Measurements from ENCODE around the gene SUSD4. TPM values are rescaled to one million over a fixed set of nuclear protein-coding genes. Genes with fewer than 3 reads are reported as not detected.

SUSD4 gene
- total and polyA plus RNA-seq, 3 donors from 2014 or later = 13.9 to 17.7 (median 13.9) TPM

GRCh38 chr1:223345720-223346119, 18.3 kb downstream of the SUSD4 start:
- Histone ChIP-seq H3K27me3 (no peaks in the 10 kb centered on the region), H3K27ac (peak overlapping the region in 1 of 2 donors; percentile 56), H3K36me3 (ENCODE audit: low read depth, missing control alignments) (no peaks in the 10 kb centered on the region), H3K4me3 (no peak overlapping the region), H3K4me1 (peaks cover 51% of the 10 kb centered on the region), H3K9me3 (no peaks in the 10 kb centered on the region)
- intact Hi-C loops (cut with DNase I; ENCODE audit: low total_unique reads) = no loop called here
- WGBS, 2 donors = 77 to 83% methylated on average over 4 of the region's 4 CpGs
- TF ChIP-seq CTCF (IDR thresholded peaks at IDR 0.05) (no peak), POLR2A (IDR thresholded peaks at IDR 0.05) (no peak)
- DNase-seq = no peak

GRCh38 chr1:223344491-223344890, 19.5 kb downstream of the SUSD4 start:
- H3K27me3 ChIP-seq = no peaks in the 10 kb centered on the region
- intact Hi-C loops (cut with DNase I; ENCODE audit: low total_unique reads) = no loop called here
- H3K4me1 ChIP-seq = peaks cover 58% of the 10 kb centered on the region
- H3K4me3 ChIP-seq = no peak overlapping the region
- no peak for TF ChIP-seq POLR2A (IDR thresholded peaks at IDR 0.05)
- no peak for TF ChIP-seq CTCF (IDR thresholded peaks at IDR 0.05)
- H3K9me3 ChIP-seq = no peaks in the 10 kb centered on the region
- H3K27ac ChIP-seq = peak overlapping the region in 1 of 2 donors; percentile 56
- peak; percentile 73 for DNase-seq
- no peaks in the 10 kb centered on the region for H3K36me3 ChIP-seq (ENCODE audit: low read depth, missing control alignments)
- 24 to 32% methylated on average over 6 of the region's 6 CpGs for WGBS, 2 donors

GRCh38 chr1:223343692-223344091, 20.3 kb downstream of the SUSD4 start:
- intact Hi-C loops (cut with DNase I; ENCODE audit: low total_unique reads) = no loop called here
- TF ChIP-seq CTCF (IDR thresholded peaks at IDR 0.05) (no peak), POLR2A (IDR thresholded peaks at IDR 0.05) (no peak)
- DNase-seq = peak; percentile 82
- H3K27me3 ChIP-seq = no peaks in the 10 kb centered on the region
- H3K4me1 ChIP-seq = peaks cover 64% of the 10 kb centered on the region
- H3K27ac ChIP-seq = peak overlapping the region in 1 of 2 donors; percentile 56
- no peak overlapping the region for H3K4me3 ChIP-seq
- H3K36me3 ChIP-seq (ENCODE audit: low read depth, missing control alignments) = no peaks in the 10 kb centered on the region
- 19 to 38% methylated on average over 3 of the region's 3 CpGs for WGBS, 2 donors
- H3K9me3 ChIP-seq = no peaks in the 10 kb centered on the region

GRCh38 chr1:223341121-223341520, 22.9 kb downstream of the SUSD4 start:
- Histone ChIP-seq H3K27ac (peak overlapping the region in 1 of 2 donors; percentile 60), H3K9me3 (no peaks in the 10 kb centered on the region), H3K4me3 (no peak overlapping the region), H3K4me1 (peaks cover 63% of the 10 kb centered on the region), H3K36me3 (ENCODE audit: low read depth, missing control alignments) (no peaks in the 10 kb centered on the region), H3K27me3 (no peaks in the 10 kb centered on the region)
- WGBS, 2 donors = 47 to 64% methylated on average over 7 of the region's 7 CpGs
- intact Hi-C loops (cut with DNase I; ENCODE audit: low total_unique reads) = no loop called here
- TF ChIP-seq CTCF (IDR thresholded peaks at IDR 0.05) (no peak), POLR2A (IDR thresholded peaks at IDR 0.05) (no peak)
- peak; percentile 76 for DNase-seq

GRCh38 chr1:223340637-223341036, 23.3 kb downstream of the SUSD4 start:
- Histone ChIP-seq H3K4me1 (peaks cover 59% of the 10 kb centered on the region), H3K9me3 (no peaks in the 10 kb centered on the region), H3K27ac (peak overlapping the region in 1 of 2 donors; percentile 60), H3K27me3 (no peaks in the 10 kb centered on the region), H3K36me3 (ENCODE audit: low read depth, missing control alignments) (no peaks in the 10 kb centered on the region), H3K4me3 (no peak overlapping the region)
- TF ChIP-seq CTCF (IDR thresholded peaks at IDR 0.05) (no peak), POLR2A (IDR thresholded peaks at IDR 0.05) (no peak)
- WGBS, 2 donors = 59 to 71% methylated on average over 3 of the region's 3 CpGs
- intact Hi-C loops (cut with DNase I; ENCODE audit: low total_unique reads) = no loop called here
- DNase-seq = no peak
